Sciatic nerve (tissue), 2 donors: ENCODE data around the gene SFXN2. TPM values are rescaled to one million over a fixed set of nuclear protein-coding genes. Genes with fewer than 3 reads are reported as not detected.

Source experiments
- ATAC-seq: fragments of 200-7000 bp; cut with Tn5 transposase; one replicate; pipeline ENCODE4 v1.9.1; 2020; ENCODE audit warnings: mild to moderate bottlenecking, moderate library complexity
- DNase-seq: peaks from one replicate; pipeline ENCODE4 v3.0.0-alpha.2; 2020; ENCODE audit warnings: low spot score
- intact Hi-C: fragments of 100-400 bp; cut with DNase I; formaldehyde crosslinking; loops from one replicate; pipeline ENCODE4 v1.14.2; 2022
- total RNA-seq: library from RNA; stranded (reverse); fragmentation: NEBNext Ultra II Directional; extraction: Animal tissue kit (Norgen Biotek cat#: 25700); gene quantifications from one replicate; pipeline ENCODE4 v1.2.1, GENCODE V29; 2021
- donor health status: DM: no; HTN: no; CAD: no.
- donor health status: DM: no; HTN: no; CAD: no.

SFXN2 gene
- total RNA-seq, 1 donor from 2014 or later, result 7.6 TPM

DNA sequence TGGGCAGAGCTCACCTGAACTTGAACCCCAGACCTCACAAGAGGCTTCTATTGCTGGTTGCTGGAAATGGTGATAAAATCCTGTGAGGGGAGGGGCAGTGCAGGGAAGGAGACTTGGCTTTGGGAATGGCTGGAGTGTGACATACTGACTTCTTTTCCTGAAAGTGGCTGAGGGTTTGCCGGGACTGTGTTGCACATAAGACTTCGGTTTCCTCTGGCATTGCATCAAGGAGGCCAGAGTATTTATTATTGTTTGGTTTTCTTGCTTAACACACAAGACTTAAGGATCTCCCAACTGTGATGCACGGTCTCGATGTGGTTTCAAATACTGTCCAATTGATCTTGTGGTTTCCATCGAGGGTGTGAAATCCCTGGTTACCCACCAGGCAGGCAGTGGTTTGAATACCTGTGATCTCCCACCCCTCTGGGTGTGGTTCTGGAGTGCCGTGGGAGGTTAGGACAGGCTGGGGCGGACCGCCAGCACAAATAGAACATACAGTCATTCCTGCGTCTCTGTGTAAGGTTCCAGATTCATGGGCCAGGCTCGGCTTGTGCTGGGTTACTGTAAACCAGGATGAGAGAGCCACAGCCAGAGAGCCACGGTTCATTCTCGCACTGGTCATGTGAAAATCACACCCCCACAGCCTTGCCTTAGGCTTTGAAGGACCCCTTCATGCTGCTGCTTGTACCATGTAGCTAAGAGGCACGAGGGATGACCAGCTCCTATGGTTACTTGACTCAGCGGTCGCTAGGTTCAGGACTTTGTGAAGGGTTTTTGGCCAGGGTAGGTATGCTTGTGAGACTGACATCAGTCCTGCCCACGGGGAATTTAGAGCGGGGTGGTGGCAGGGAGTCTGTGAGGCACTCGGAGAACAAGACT is 68.5 kb downstream of the SFXN2 start:
- intact Hi-C loops, result no loop called here
- ATAC-seq, result peak; percentile 75
- peak; percentile 79 for DNase-seq

DNA sequence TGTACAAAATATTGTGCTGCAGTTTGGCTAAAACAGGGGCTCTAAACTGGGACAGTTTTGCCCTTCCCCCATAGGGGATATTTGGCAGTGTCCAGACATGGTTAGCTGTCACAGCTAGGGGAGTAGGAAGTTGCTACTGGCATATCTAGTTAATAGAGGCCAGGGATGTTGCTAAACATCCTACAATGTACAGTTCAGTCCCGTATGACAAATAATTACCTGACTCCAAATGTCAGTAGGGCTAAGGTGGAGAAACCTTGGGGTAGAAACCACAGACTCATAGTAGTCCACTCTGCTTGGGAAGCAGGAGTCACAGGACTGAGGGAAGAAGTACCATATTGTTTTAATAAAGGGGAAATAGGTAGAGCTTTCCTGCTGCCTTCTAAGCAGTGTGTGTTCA is 69.1 kb downstream of the SFXN2 start:
- intact Hi-C loops, result no loop called here
- ATAC-seq (peak; percentile 1), DNase-seq (no peak)

DNA sequence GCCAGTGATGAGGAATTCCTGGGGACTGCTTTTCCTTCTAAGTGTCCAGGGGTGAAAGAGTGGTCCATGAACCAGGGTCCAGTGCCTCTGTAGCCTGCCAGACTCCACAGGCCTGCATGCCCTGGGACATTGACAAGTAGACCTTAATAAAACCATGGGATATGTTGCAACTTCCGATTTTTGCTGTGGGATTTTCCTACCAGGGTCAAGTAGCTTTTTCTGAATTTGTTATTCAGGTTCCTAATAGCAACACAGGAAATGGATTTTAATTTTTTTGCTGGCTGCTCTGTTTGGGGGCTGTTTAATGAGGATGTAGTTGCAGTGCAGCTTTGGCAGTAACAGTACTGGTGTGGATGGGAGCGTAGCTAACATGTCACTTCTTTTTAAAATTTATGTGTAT is 71.4 kb downstream of the SFXN2 start:
- DNase-seq, result no peak
- intact Hi-C loops, result no loop called here
- peak; percentile 48 for ATAC-seq

DNA sequence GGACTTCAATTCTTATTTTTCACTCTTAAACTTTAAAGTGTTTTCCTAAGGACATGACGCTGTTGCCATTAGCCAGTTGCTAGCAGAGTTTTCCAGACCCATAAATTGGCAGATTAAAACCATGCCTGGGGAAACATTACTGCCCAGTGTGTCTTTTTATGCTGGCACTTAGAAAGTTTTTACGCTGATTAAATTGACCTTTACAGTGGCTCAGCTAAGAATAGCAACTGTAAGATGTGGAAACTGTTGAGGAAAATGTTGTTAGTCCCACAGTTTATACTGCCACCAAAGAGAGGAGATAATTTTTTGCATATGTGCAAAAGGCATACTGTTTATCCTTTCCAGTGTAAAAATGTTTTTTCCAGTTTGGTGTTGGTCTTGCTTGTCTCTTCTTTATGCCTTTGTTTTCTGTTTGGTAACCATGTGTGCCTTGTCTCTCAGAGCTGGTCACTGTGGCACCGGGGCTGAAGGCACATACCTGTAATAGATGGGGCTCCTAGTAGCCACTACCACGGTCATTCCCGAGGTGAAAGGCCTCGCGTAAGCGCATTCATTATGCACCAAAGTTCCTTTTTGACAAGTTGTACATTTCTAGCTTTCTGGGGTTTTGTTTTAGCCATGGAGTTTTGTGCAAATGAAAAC is 77.4 kb downstream of the SFXN2 start:
- no peak for DNase-seq
- intact Hi-C loops, result no loop called here
- no peak for ATAC-seq

Other genes with a start within 250 kb of the SFXN2 start
- gene ACTR1A, start 211.9 kb upstream of the SFXN2 start, total RNA-seq, result 84.3 TPM
- gene SUFU, start 210.7 kb upstream of the SFXN2 start, total RNA-seq, result 19.7 TPM
- 164 TPM for gene TRIM8, start 70.2 kb upstream of the SFXN2 start, total RNA-seq
- 17.4 TPM for gene ARL3, start 239 bp upstream of the SFXN2 start, total RNA-seq
- 66.2 TPM for gene WBP1L, start 29.3 kb downstream of the SFXN2 start, total RNA-seq
- 0.18 TPM for gene CYP17A1, start 122.8 kb downstream of the SFXN2 start, total RNA-seq
- 21.1 TPM for gene BORCS7, start 139.6 kb downstream of the SFXN2 start, total RNA-seq
- 0.49 TPM for gene AS3MT, start 154.8 kb downstream of the SFXN2 start, total RNA-seq
- gene CNNM2, start 203.7 kb downstream of the SFXN2 start, total RNA-seq, result 11.1 TPM